ENCODE data around the gene CD300A.
A peak's percentile ranks its signal among the peaks of the same experiment; 100 is the strongest.
"Not testable (repeated sequence)": the region's sequence is repeated elsewhere in the genome, so short reads cannot be mapped to it uniquely, and the experiment has no call there.

Gene CD300A

GRCh38 chr17:74514632-74515334, 48.3 kb downstream of the CD300A start:
- H3K4me1 ChIP-seq, result no peaks in the 10 kb centered on the region
- DNase-seq, result peak; percentile 25
- H3K9me3 ChIP-seq, result no peaks in the 10 kb centered on the region
- H3K27me3 ChIP-seq, result peaks cover 2% of the 10 kb centered on the region
- no peak overlapping the region for H3K4me3 ChIP-seq (ENCODE audit: low read depth, low read length)
- no peaks in the 10 kb centered on the region for H3K36me3 ChIP-seq
- no peak for TF ChIP-seq CTCF (IDR thresholded peaks at IDR 0.05; ENCODE audit: low read depth, low read length)

- no peaks in the 10 kb centered on the region for H3K9me3 ChIP-seq
- no peaks in the 10 kb centered on the region for H3K4me1 ChIP-seq
- peaks cover 7% of the 10 kb centered on the region for H3K27me3 ChIP-seq
- H3K4me3 ChIP-seq (ENCODE audit: low read depth, low read length), result no peak overlapping the region
- DNase-seq, result no peak
- H3K36me3 ChIP-seq, result no peaks in the 10 kb centered on the region
- no peak for TF ChIP-seq CTCF (IDR thresholded peaks at IDR 0.05; ENCODE audit: low read depth, low read length)
Measured at GRCh38 chr17:74515941-74516340, 49.5 kb downstream of the CD300A start.

DNA sequence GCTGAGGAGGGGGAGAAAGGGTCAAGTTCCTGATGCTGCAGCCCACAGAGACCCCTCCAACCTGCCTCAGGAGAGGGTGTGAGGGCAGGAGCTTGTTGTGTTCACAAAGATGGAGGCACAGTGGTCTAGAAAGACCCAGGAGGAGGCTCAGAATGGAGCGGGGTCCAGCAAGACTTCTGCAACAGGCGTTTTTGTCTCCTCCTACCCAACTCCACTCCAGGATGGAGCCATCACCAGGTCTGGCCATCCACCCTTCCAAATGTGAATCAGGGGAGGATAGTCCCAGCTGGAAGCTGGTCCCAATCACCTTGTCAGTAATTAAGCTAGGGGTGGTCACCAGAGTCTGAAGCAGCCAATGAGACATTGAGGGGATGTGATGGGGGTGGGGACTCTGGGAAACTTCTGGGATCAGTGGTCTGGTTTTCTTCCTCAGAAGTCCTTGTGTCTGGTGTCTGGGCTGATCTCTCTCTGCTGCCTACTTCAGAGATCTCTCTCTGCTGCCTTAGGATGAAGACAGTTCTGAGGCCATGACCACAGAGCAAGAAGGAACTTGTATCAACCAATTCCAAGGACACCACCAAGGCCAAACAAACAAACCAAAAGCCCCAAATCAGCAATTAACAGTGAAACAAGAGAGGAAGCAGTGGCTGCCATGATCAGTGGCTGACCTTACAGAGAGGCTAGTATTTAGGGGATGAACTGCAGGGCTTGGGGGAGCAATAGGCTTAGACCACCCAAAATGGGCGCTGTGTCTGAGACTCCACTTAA, 50.3 kb downstream of the CD300A start:
- DNase-seq, result no peak
- Histone ChIP-seq H3K27me3 (peaks cover 12% of the 10 kb centered on the region), H3K9me3 (no peaks in the 10 kb centered on the region), H3K36me3 (no peaks in the 10 kb centered on the region), H3K4me1 (no peaks in the 10 kb centered on the region), H3K4me3 (ENCODE audit: low read depth, low read length) (no peak overlapping the region)
- no peak for TF ChIP-seq CTCF (IDR thresholded peaks at IDR 0.05; ENCODE audit: low read depth, low read length)

DNA sequence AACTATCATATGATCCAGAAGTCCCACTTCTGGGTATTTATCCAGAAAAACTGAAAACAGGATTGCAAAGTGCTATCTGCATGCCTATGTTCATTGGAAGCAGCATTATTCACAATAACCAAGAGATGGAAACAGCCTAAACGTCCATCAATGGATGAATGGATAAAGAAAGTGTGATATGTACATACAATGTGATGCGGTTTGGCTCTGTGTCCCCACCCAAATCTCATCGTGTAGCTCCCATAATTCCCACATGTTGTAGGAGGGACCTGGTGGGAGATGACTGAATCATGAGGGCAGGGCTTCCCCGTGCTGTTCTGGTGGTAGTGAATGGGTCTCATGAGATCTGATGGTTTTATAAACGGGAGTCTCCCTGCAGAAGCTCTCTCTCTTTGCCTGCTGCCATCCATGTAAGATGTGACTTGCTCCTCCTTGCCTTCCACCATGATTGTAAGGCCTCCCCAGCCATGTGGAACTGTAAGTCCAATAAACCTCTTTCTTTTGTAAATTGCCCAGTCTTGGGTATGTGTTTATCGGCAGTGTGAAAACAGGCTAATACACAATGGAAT, 52.1 kb downstream of the CD300A start:
- H3K27me3 ChIP-seq, result peaks cover 28% of the 10 kb centered on the region
- H3K4me3 ChIP-seq (ENCODE audit: low read depth, low read length); DNase-seq; H3K4me1 ChIP-seq; H3K36me3 ChIP-seq; H3K9me3 ChIP-seq: not testable (repeated sequence)

- Histone ChIP-seq H3K4me1 (no peaks in the 10 kb centered on the region), H3K9me3 (no peaks in the 10 kb centered on the region), H3K4me3 (ENCODE audit: low read depth, low read length) (no peak overlapping the region), H3K36me3 (no peaks in the 10 kb centered on the region), H3K27me3 (peaks cover 42% of the 10 kb centered on the region)
- TF ChIP-seq CTCF (IDR thresholded peaks at IDR 0.05; ENCODE audit: low read depth, low read length), result no peak
- DNase-seq, result no peak
Measured at GRCh38 chr17:74520016-74520434, 53.6 kb downstream of the CD300A start.

DNA sequence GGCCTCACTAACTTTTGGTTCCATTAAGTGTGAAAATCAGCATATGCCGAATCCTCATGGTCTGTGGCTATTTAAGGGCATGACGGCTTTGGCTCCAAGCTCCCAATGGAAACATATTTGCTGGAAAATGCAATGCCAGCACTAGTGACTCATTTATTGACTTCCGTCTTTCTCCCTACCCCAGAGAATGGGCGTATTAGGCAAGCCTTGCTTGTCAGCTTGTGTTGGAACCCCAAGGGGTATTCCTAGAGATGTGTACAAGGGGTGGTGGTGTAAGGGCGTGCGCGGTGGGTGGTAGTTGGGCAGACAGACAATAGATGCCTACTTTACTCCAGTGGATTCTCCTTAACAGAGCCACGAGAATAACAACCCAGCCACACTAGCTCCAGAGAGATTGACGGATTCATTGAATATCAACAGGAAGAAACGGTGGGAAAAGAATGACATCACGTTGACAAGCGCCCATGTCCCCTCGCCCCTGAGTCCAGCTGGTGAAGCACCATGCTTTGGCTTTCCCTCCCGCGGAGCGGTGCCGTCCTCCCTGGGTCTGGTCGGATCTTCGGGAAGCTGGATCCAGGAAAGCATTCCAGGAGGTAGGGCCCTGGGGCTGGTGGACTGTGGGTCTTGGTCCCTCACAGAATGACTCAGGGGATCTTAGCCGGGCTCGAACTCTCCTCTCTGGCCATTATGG, 54.5 kb downstream of the CD300A start:
- DNase-seq, result no peak
- no peak overlapping the region for H3K4me3 ChIP-seq (ENCODE audit: low read depth, low read length)
- H3K9me3 ChIP-seq, result no peaks in the 10 kb centered on the region
- no peak for TF ChIP-seq CTCF (IDR thresholded peaks at IDR 0.05; ENCODE audit: low read depth, low read length)
- H3K4me1 ChIP-seq, result no peaks in the 10 kb centered on the region
- peaks cover 42% of the 10 kb centered on the region for H3K27me3 ChIP-seq
- H3K36me3 ChIP-seq, result no peaks in the 10 kb centered on the region
